GM23338 (cell line): ENCODE measurements around the gene PFKFB2. TPM values are rescaled to one million over a fixed set of nuclear protein-coding genes. Genes with fewer than 3 reads are reported as not detected.

Experiments used
- ATAC-seq: fragments of 200-7000 bp; cut with Tn5 transposase; 3 replicates; pipeline ENCODE4 v1.9.1; 2020
- DNase-seq: peaks from one replicate; pipeline ENCODE4 v3.0.0-alpha.2; 2015; ENCODE audit warnings: low spot score
- H2AFZ ChIP-seq: fragments of 200-600 bp; sonication (generic); 2 replicates; pipeline ENCODE4 v1.8.0; 2016; ENCODE audit warnings: antibody characterized with exemption, mild to moderate bottlenecking, moderate library complexity
- H3F3A ChIP-seq: fragments of 200-600 bp; sonication (generic); replicated peaks from 2 replicates; pipeline ENCODE4 v1.8.0; 2017; ENCODE audit warnings: antibody characterized with exemption, mixed run types, low read depth
- H3K27ac ChIP-seq: fragments of 200-600 bp; sonication (generic); 2 replicates; pipeline ENCODE4 v1.6.1; 2016; ENCODE audit warnings: low read depth
- H3K27me3 ChIP-seq: fragments of 200-600 bp; sonication (generic); 2 replicates; pipeline ENCODE4 v1.8.0; 2016; ENCODE audit warnings: mild to moderate bottlenecking, mixed run types, moderate library complexity; ENCODE audit not compliant: insufficient read depth
- H3K36me3 ChIP-seq: fragments of 200-600 bp; sonication (generic); 2 replicates; pipeline ENCODE4 v1.8.0; 2016; ENCODE audit warnings: mild to moderate bottlenecking; ENCODE audit not compliant: insufficient read depth
- H3K4me1 ChIP-seq: fragments of 200-600 bp; sonication (generic); 2 replicates; pipeline ENCODE4 v1.8.0; 2016; ENCODE audit warnings: mild to moderate bottlenecking, moderate library complexity; ENCODE audit not compliant: insufficient read depth
- H3K4me2 ChIP-seq: fragments of 200-600 bp; sonication (generic); 2 replicates; pipeline ENCODE4 v1.7.1; 2017; ENCODE audit warnings: mixed run types
- H3K4me3 ChIP-seq: fragments of 200-600 bp; sonication (generic); 2 replicates; pipeline ENCODE4 v1.6.1; 2016; ENCODE audit warnings: mixed run types
- H3K79me2 ChIP-seq: fragments of 200-600 bp; sonication (generic); replicated peaks from 2 replicates; pipeline ENCODE4 v1.8.0; 2017; ENCODE audit warnings: mild to moderate bottlenecking; ENCODE audit not compliant: insufficient read depth
- H3K9me2 ChIP-seq: fragments of 200-600 bp; sonication (generic); 2 replicates; pipeline ENCODE4 v1.8.0; 2017; ENCODE audit not compliant: insufficient read depth
- H4K20me1 ChIP-seq: fragments of 200-600 bp; sonication (generic); replicated peaks from 2 replicates; pipeline ENCODE4 v1.8.0; 2017; ENCODE audit warnings: mild to moderate bottlenecking; ENCODE audit not compliant: insufficient read depth
- H3K27ac Mint-ChIP-seq: 2 replicates; pipeline ENCODE4 v1.8.0; 2020; ENCODE audit warnings: inconsistent platforms, mild to moderate bottlenecking, moderate library complexity, mixed read lengths
- H3K27me3 Mint-ChIP-seq: 3 replicates; pipeline ENCODE4 v1.8.0; 2022; ENCODE audit warnings: low read depth, mild to moderate bottlenecking, moderate library complexity, mixed read lengths, inconsistent platforms; ENCODE audit not compliant: insufficient read depth, poor library complexity
- H3K36me3 Mint-ChIP-seq: 3 replicates; pipeline ENCODE4 v1.8.0; 2021; ENCODE audit warnings: low read depth, mild to moderate bottlenecking, inconsistent platforms, moderate library complexity, mixed read lengths
- H3K4me1 Mint-ChIP-seq: 3 replicates; pipeline ENCODE4 v1.8.0; 2020; ENCODE audit warnings: mild to moderate bottlenecking, inconsistent platforms, mixed read lengths
- H3K4me3 Mint-ChIP-seq: 3 replicates; pipeline ENCODE4 v1.8.0; 2021; ENCODE audit warnings: moderate library complexity, mild to moderate bottlenecking, inconsistent platforms, mixed read lengths
- H3K9me3 Mint-ChIP-seq: 3 replicates; pipeline ENCODE4 v1.8.0; 2020; ENCODE audit warnings: moderate library complexity, mild to moderate bottlenecking, inconsistent platforms, mixed read lengths
- CTCF ChIP-seq, 2 experiments: fragments of 200-600 bp in 1 of 2; sonication (generic) in 1 of 2; conservative IDR thresholded peaks; 2 replicates each; pipeline versions ENCODE4 v1.5.1 to v1.6.1; 2016 to 2017; ENCODE audit warnings: antibody characterized with exemption in 2 of 2, low read depth in 2 of 2, mild to moderate bottlenecking in 2 of 2, moderate library complexity in 1 of 2
- REST ChIP-seq: IDR thresholded peaks from one replicate; pipeline ENCODE4 v1.6.1; 2018; ENCODE audit warnings: antibody characterized with exemption; ENCODE audit not compliant: unreplicated experiment
- ZNF462 ChIP-seq: fragments of 250-450 bp; sonication (Bioruptor Pico); IDR thresholded peaks from 2 replicates; pipeline ENCODE4 v1.5.0; 2020; ENCODE audit warnings: mild to moderate bottlenecking, moderate library complexity
- polyA plus RNA-seq: library from polyadenylated mRNA; unstranded; fragments of >200 nt; fragmentation: Nextera tagmentation; extraction: Ambion mirVana; gene quantifications from 2 replicates; pipeline ENCODE4 v1.2.1, GENCODE V29; 2016
- total RNA-seq: library from RNA; depleted of rRNA; stranded (reverse); fragments of >200 nt; shearing (Covaris generic); gene quantifications from 2 replicates; pipeline ENCODE4 v1.2.3, GENCODE V29; 2014

PFKFB2 gene
- total and polyA plus RNA-seq, 2 experiments from 2014 or later: 4.9 to 14.8 TPM

GRCh38 chr1:207004931-207005830, 47.9 kb upstream of the PFKFB2 start:
- no peak for TF ChIP-seq REST
- TF ChIP-seq CTCF (conservative IDR thresholded peaks at IDR 0.05; ENCODE audit: low read depth in 2 of 2): peak; percentile 75 to 94
- peak; percentile 69 for TF ChIP-seq ZNF462 (CRISPR knock-in tag)
- H3K27me3 Mint-ChIP-seq: peaks cover 5% of the 10 kb centered on the region
- DNase-seq: peak; percentile 92
- Histone ChIP-seq H3K79me2 (no peaks in the 10 kb centered on the region), H3K4me3 (no peak overlapping the region), H3K36me3 (no peaks in the 10 kb centered on the region), H3K27ac (no peak overlapping the region), H3K4me2 (no peak overlapping the region), H4K20me1 (no peaks in the 10 kb centered on the region), H3K4me1 (no peaks in the 10 kb centered on the region), H3K27me3 (no peaks in the 10 kb centered on the region), H2AFZ (no peak overlapping the region), H3F3A (no peaks in the 10 kb centered on the region), H3K9me2 (no peaks in the 10 kb centered on the region)
- peaks cover 8% of the 10 kb centered on the region; the same call in 2 of the 3 replicates for H3K4me1 Mint-ChIP-seq
- no peak overlapping the region for H3K27ac Mint-ChIP-seq
- H3K4me3 Mint-ChIP-seq: no peak overlapping the region
- H3K9me3 Mint-ChIP-seq: no peaks in the 10 kb centered on the region
- peak; percentile 96 for ATAC-seq
- no peaks in the 10 kb centered on the region for H3K36me3 Mint-ChIP-seq
